Chondrocyte (in vitro differentiated cells): ENCODE results near the gene ALG14. TPM values are rescaled to one million over a fixed set of nuclear protein-coding genes. Genes with fewer than 3 reads are reported as not detected.

Source experiments
- DNase-seq: peaks from one replicate; pipeline ENCODE4 v3.0.0; 2021; ENCODE audit warnings: mixed read lengths, low spot score
- H3K27ac Mint-ChIP-seq: one replicate; pipeline ENCODE4 v1.8.0; 2021; ENCODE audit warnings: mild to moderate bottlenecking, moderate library complexity, mixed read lengths; ENCODE audit not compliant: unreplicated experiment
- H3K27me3 Mint-ChIP-seq: 2 replicates; pipeline ENCODE4 v1.8.0; 2021; ENCODE audit warnings: low read depth, mixed read lengths
- H3K36me3 Mint-ChIP-seq: 2 replicates; pipeline ENCODE4 v1.8.0; 2021; ENCODE audit warnings: low read depth, mixed read lengths
- H3K4me1 Mint-ChIP-seq: 2 replicates; pipeline ENCODE4 v1.8.0; 2021; ENCODE audit warnings: low read depth, mild to moderate bottlenecking, mixed read lengths
- H3K4me3 Mint-ChIP-seq: one replicate; pipeline ENCODE4 v1.8.0; 2021; ENCODE audit warnings: mild to moderate bottlenecking, moderate library complexity, mixed read lengths; ENCODE audit not compliant: unreplicated experiment
- H3K9me3 Mint-ChIP-seq: 2 replicates; pipeline ENCODE4 v1.8.0; 2021; ENCODE audit warnings: low read depth, mixed read lengths
- CTCF ChIP-seq: fragments of 200-600 bp; sonication (generic); IDR thresholded peaks from 2 replicates; pipeline ENCODE4 v1.5.0; 2021; ENCODE audit warnings: antibody characterized with exemption, mild to moderate bottlenecking, moderate library complexity
- total RNA-seq: library from RNA; stranded (reverse); gene quantifications from 3 replicates; pipeline ENCODE4 v1.2.1, GENCODE V29; 2021

ALG14 gene
- total RNA-seq, 1 donor from 2014 or later = 3.8 TPM

GRCh38 chr1:94936861-94937620 is 135.7 kb downstream of the ALG14 start:
- peaks cover 40% of the 10 kb centered on the region for H3K4me1 Mint-ChIP-seq
- no peaks in the 10 kb centered on the region for H3K27me3 Mint-ChIP-seq
- H3K27ac Mint-ChIP-seq = no peak overlapping the region
- no peak overlapping the region for H3K4me3 Mint-ChIP-seq
- no peak for DNase-seq
- H3K9me3 Mint-ChIP-seq = no peaks in the 10 kb centered on the region
- no peaks in the 10 kb centered on the region for H3K36me3 Mint-ChIP-seq
- TF ChIP-seq CTCF = no peak

- no peak for DNase-seq
- Mint-ChIP-seq H3K27ac (peak overlapping the region; percentile 39), H3K9me3 (no peaks in the 10 kb centered on the region), H3K27me3 (no peaks in the 10 kb centered on the region), H3K4me1 (peaks cover 45% of the 10 kb centered on the region), H3K4me3 (no peak overlapping the region), H3K36me3 (no peaks in the 10 kb centered on the region)
- no peak for TF ChIP-seq CTCF
Observed at GRCh38 chr1:94935476-94935875, 137.3 kb downstream of the ALG14 start.

GRCh38 chr1:94935034-94935433 is 137.7 kb downstream of the ALG14 start:
- no peaks in the 10 kb centered on the region for H3K9me3 Mint-ChIP-seq
- no peaks in the 10 kb centered on the region for H3K27me3 Mint-ChIP-seq
- no peak for DNase-seq
- no peak overlapping the region for H3K4me3 Mint-ChIP-seq
- no peak for TF ChIP-seq CTCF
- no peaks in the 10 kb centered on the region for H3K36me3 Mint-ChIP-seq
- peaks cover 49% of the 10 kb centered on the region for H3K4me1 Mint-ChIP-seq
- H3K27ac Mint-ChIP-seq = no peak overlapping the region

GRCh38 chr1:94934551-94934950 is 138.2 kb downstream of the ALG14 start:
- no peak overlapping the region for H3K27ac Mint-ChIP-seq
- H3K27me3 Mint-ChIP-seq = no peaks in the 10 kb centered on the region
- DNase-seq = no peak
- no peaks in the 10 kb centered on the region for H3K36me3 Mint-ChIP-seq
- no peaks in the 10 kb centered on the region for H3K9me3 Mint-ChIP-seq
- H3K4me3 Mint-ChIP-seq = no peak overlapping the region
- no peak for TF ChIP-seq CTCF
- H3K4me1 Mint-ChIP-seq = peaks cover 52% of the 10 kb centered on the region

GRCh38 chr1:94931254-94931841 is 141.4 kb downstream of the ALG14 start:
- Mint-ChIP-seq H3K4me3 (no peak overlapping the region), H3K27ac (no peak overlapping the region), H3K27me3 (no peaks in the 10 kb centered on the region), H3K4me1 (peaks cover 50% of the 10 kb centered on the region), H3K36me3 (no peaks in the 10 kb centered on the region), H3K9me3 (no peaks in the 10 kb centered on the region)
- TF ChIP-seq CTCF = no peak
- DNase-seq = no peak
